GM19193 (cell line): ENCODE data around the gene MYO3B.

Source experiments
- POLR2A ChIP-seq: IDR thresholded peaks from 4 replicates; pipeline ENCODE4 v1.6.1; 2011; ENCODE audit not compliant: insufficient read depth, insufficient read length; ENCODE audit errors: extremely low read depth

The MYO3B gene

GRCh38 chr2:170339750-170340692 lies 162.1 kb downstream of the MYO3B start:
- no peak for TF ChIP-seq POLR2A

- no peak for TF ChIP-seq POLR2A
Observed at GRCh38 chr2:170340693-170341068, 162.7 kb downstream of the MYO3B start.

- no peak for TF ChIP-seq POLR2A
Observed at GRCh38 chr2:170341684-170342623, 164.0 kb downstream of the MYO3B start.

GRCh38 chr2:170344663-170345346 lies 166.9 kb downstream of the MYO3B start:
- no peak for TF ChIP-seq POLR2A

- no peak for TF ChIP-seq POLR2A
Observed at GRCh38 chr2:170345607-170346006, 167.7 kb downstream of the MYO3B start.

- TF ChIP-seq POLR2A = no peak
Observed at GRCh38 chr2:170350929-170351826, 173.2 kb downstream of the MYO3B start.

- no peak for TF ChIP-seq POLR2A
Observed at GRCh38 chr2:170353723-170354122, 175.8 kb downstream of the MYO3B start.

GRCh38 chr2:170354388-170354787 lies 176.4 kb downstream of the MYO3B start:
- TF ChIP-seq POLR2A = no peak

- no peak for TF ChIP-seq POLR2A
Observed at GRCh38 chr2:170354855-170355780, 177.2 kb downstream of the MYO3B start.

GRCh38 chr2:170359466-170359865 lies 181.5 kb downstream of the MYO3B start:
- TF ChIP-seq POLR2A = no peak

GRCh38 chr2:170360546-170361089 lies 182.7 kb downstream of the MYO3B start:
- TF ChIP-seq POLR2A = no peak

GRCh38 chr2:170361090-170361936 lies 183.4 kb downstream of the MYO3B start:
- TF ChIP-seq POLR2A = no peak
